Trophoblast cell (in vitro differentiated cells and primary cell): ENCODE data around the gene MMP17. TPM values are rescaled to one million over a fixed set of nuclear protein-coding genes. Genes with fewer than 3 reads are reported as not detected.

ENCODE experiments used
- DNase-seq, 2 donors: peaks; one replicate each; pipeline ENCODE4 v3.0.0-alpha.2; 2016
- H2AFZ ChIP-seq: 2 replicates; pipeline ENCODE4 v1.6.1; 2013; ENCODE audit warnings: low read length, moderate library complexity, mild to moderate bottlenecking; ENCODE audit not compliant: insufficient read depth, poor library complexity
- H2AK5ac ChIP-seq: 2 replicates; pipeline ENCODE4 v1.6.1; 2013; ENCODE audit warnings: mild to moderate bottlenecking, low read length
- H2BK120ac ChIP-seq: 2 replicates; pipeline ENCODE4 v1.6.1; 2013; ENCODE audit warnings: low read length, mild to moderate bottlenecking, moderate library complexity; ENCODE audit not compliant: insufficient read depth, poor library complexity
- H2BK12ac ChIP-seq: 2 replicates; pipeline ENCODE4 v1.6.1; 2013; ENCODE audit warnings: mild to moderate bottlenecking, low read length, moderate library complexity
- H2BK5ac ChIP-seq: 2 replicates; pipeline ENCODE4 v1.6.1; 2013; ENCODE audit warnings: low read length, low read depth, moderate library complexity, mild to moderate bottlenecking; ENCODE audit not compliant: poor library complexity
- H3K14ac ChIP-seq: 2 replicates; pipeline ENCODE4 v1.6.1; 2013; ENCODE audit warnings: mild to moderate bottlenecking, low read length
- H3K18ac ChIP-seq: 2 replicates; pipeline ENCODE4 v1.6.1; 2013; ENCODE audit warnings: mild to moderate bottlenecking, low read length
- H3K23ac ChIP-seq: 2 replicates; pipeline ENCODE4 v1.6.1; 2013; ENCODE audit warnings: low read length
- H3K27ac ChIP-seq: 2 replicates; pipeline ENCODE4 v1.5.1; 2013; ENCODE audit warnings: low read depth, mild to moderate bottlenecking, inconsistent platforms, low read length, moderate library complexity
- H3K27me3 ChIP-seq: 2 replicates; pipeline ENCODE4 v1.6.1; 2013; ENCODE audit warnings: inconsistent platforms, mild to moderate bottlenecking, low read length, moderate library complexity; ENCODE audit not compliant: insufficient read depth
- H3K36me3 ChIP-seq, 2 experiments: 1 replicate in 1 of 2; 2 replicates in 1 of 2; pipeline ENCODE4 v1.6.1; 2013; ENCODE audit warnings: low read length in 2 of 2, mild to moderate bottlenecking in 2 of 2, moderate library complexity in 1 of 2; ENCODE audit not compliant: insufficient read depth in 2 of 2, control insufficient read depth in 1 of 2
- H3K4ac ChIP-seq: 2 replicates; pipeline ENCODE4 v1.6.1; 2013; ENCODE audit warnings: low read depth, mild to moderate bottlenecking, low read length, moderate library complexity
- H3K4me1 ChIP-seq, 2 experiments: 1 replicate in 1 of 2; 2 replicates in 1 of 2; pipeline ENCODE4 v1.6.1; 2013; ENCODE audit warnings: low read length in 2 of 2, mild to moderate bottlenecking in 2 of 2, moderate library complexity in 1 of 2; ENCODE audit not compliant: insufficient read depth in 2 of 2, control insufficient read depth in 1 of 2
- H3K4me2 ChIP-seq: 2 replicates; pipeline ENCODE4 v1.6.1; 2013; ENCODE audit warnings: inconsistent platforms, mild to moderate bottlenecking, low read length, moderate library complexity
- H3K4me3 ChIP-seq: 2 replicates; pipeline ENCODE4 v1.5.1; 2013; ENCODE audit warnings: mild to moderate bottlenecking, low read depth, low read length, inconsistent platforms
- H3K79me1 ChIP-seq: one replicate; pipeline ENCODE4 v1.6.1; 2013; ENCODE audit warnings: low read length
- H3K79me2 ChIP-seq: 2 replicates; pipeline ENCODE4 v1.6.1; 2013; ENCODE audit warnings: low read length, mild to moderate bottlenecking; ENCODE audit not compliant: control insufficient read depth, insufficient read depth, poor library complexity
- H3K9ac ChIP-seq: 2 replicates; pipeline ENCODE4 v1.6.1; 2013; ENCODE audit warnings: mild to moderate bottlenecking, low read length
- H3K9me3 ChIP-seq: 2 replicates; pipeline ENCODE4 v1.6.1; 2013; ENCODE audit warnings: low read depth, mild to moderate bottlenecking, control low read depth, inconsistent platforms, low read length; ENCODE audit not compliant: insufficient read depth
- H4K12ac ChIP-seq: 2 replicates; pipeline ENCODE4 v1.6.1; 2013; ENCODE audit warnings: low read depth, mild to moderate bottlenecking, low read length, moderate library complexity
- H4K8ac ChIP-seq: 2 replicates; pipeline ENCODE4 v1.6.1; 2013; ENCODE audit warnings: low read depth, mild to moderate bottlenecking, low read length, moderate library complexity
- H4K91ac ChIP-seq: one replicate; pipeline ENCODE4 v1.6.1; 2013; ENCODE audit warnings: low read depth, mild to moderate bottlenecking, low read length, moderate library complexity
- WGBS: extraction: QIAGEN DNeasy Blood & Tissue Kit; methylation state at CpG from one replicate; pipeline ENCODE4 v1.1.7; 2013; ENCODE audit warnings: missing lambda C conversion rate; ENCODE audit not compliant: insufficient read length, insufficient coverage; ENCODE audit errors: extremely low coverage; 5-methylcytosine and 5-hydroxymethylcytosine counted together
- polyA plus RNA-seq: library from polyadenylated mRNA; stranded (reverse); fragments of 200-250 nt; gene quantifications from 2 replicates; pipeline ENCODE4 v1.2.3, GENCODE V29; 2013

The MMP17 gene
- polyA plus RNA-seq, result 12.7 and 12.8 TPM in 2 replicates

GRCh38 chr12:131827961-131828534, at the start of gene MMP17:
TSS of gene MMP17 (plus strand) at chr12:131828393. CDS start at chr12:131828495, 102 bp downstream.
- Histone ChIP-seq H4K12ac (peak within 1 kb of the TSS; percentile 27), H3K9ac (no peak within 1 kb of the TSS), H3K4ac (peak within 1 kb of the TSS; percentile 44), H3K4me2 (peak within 1 kb of the TSS; percentile 77), H3K14ac (peak within 1 kb of the TSS; percentile 36), H2BK5ac (no peak within 1 kb of the TSS), H4K91ac (peak within 1 kb of the TSS; percentile 52), H2AK5ac (no peak within 1 kb of the TSS), H3K79me2 (peaks cover 6% of the 10 kb centered on the region), H3K4me3 (peak within 1 kb of the TSS; percentile 62), H3K79me1 (peaks cover 8% of the 10 kb centered on the region), H3K18ac (peak within 1 kb of the TSS; percentile 22), H3K27me3 (no peaks in the 10 kb centered on the region), H4K8ac (peak within 1 kb of the TSS; percentile 8), H2BK12ac (no peak within 1 kb of the TSS), H3K36me3 (no peaks in the 10 kb centered on the region), H3K27ac (no peak within 1 kb of the TSS), H3K4me1 (peaks cover 17 to 25% of the 10 kb centered on the region in 2 experiments), H2BK120ac (peak within 1 kb of the TSS; percentile 1), H2AFZ (peak within 1 kb of the TSS; percentile 81), H3K23ac (no peak within 1 kb of the TSS), H3K9me3 (peaks cover 2% of the 10 kb centered on the region)
- DNase-seq, result peak in 1 of 2 donors; percentile 20
- no CpG with 5 or more reads among the region's 86 CpGs for WGBS

- H3K79me2 ChIP-seq, result no peaks in the 10 kb centered on the region
Observed at GRCh38 chr12:131779027-131779426, 49.2 kb upstream of the MMP17 start.

GRCh38 chr12:131782061-131782460, 46.1 kb upstream of the MMP17 start:
- Histone ChIP-seq H4K91ac (no peak overlapping the region), H3K27ac (no peak overlapping the region), H3K14ac (no peak overlapping the region), H3K18ac (no peak overlapping the region), H3K4ac (no peak overlapping the region), H3K9ac (no peak overlapping the region), H3K4me2 (no peak overlapping the region), H4K12ac (no peak overlapping the region), H3K4me1 (peaks cover 4 to 5% of the 10 kb centered on the region in 2 experiments), H3K36me3 (peaks cover 31 to 44% of the 10 kb centered on the region in 2 experiments), H2AK5ac (no peak overlapping the region), H3K4me3 (no peak overlapping the region), H3K9me3 (no peaks in the 10 kb centered on the region), H2BK5ac (no peak overlapping the region), H2AFZ (no peak overlapping the region), H3K27me3 (no peaks in the 10 kb centered on the region), H3K79me2 (no peaks in the 10 kb centered on the region), H3K23ac (no peak overlapping the region), H2BK120ac (no peak overlapping the region), H4K8ac (no peak overlapping the region), H2BK12ac (no peak overlapping the region), H3K79me1 (no peaks in the 10 kb centered on the region)
- no peak for DNase-seq
- no CpG with 5 or more reads among the region's 2 CpGs for WGBS

More at GRCh38 chr12:131779027-131779426, 49.2 kb upstream of the MMP17 start:
- Histone ChIP-seq H3K9me3 (no peaks in the 10 kb centered on the region), H4K91ac (no peak overlapping the region), H3K27ac (no peak overlapping the region), H3K79me1 (no peaks in the 10 kb centered on the region), H3K4me2 (no peak overlapping the region), H3K4ac (no peak overlapping the region), H3K14ac (no peak overlapping the region), H2BK120ac (no peak overlapping the region), H3K4me3 (no peak overlapping the region), H4K12ac (no peak overlapping the region), H3K36me3 (peaks cover 25 to 42% of the 10 kb centered on the region in 2 experiments), H4K8ac (no peak overlapping the region), H2BK12ac (no peak overlapping the region), H3K4me1 (peaks cover 3% of the 10 kb centered on the region in 2 experiments), H2AK5ac (no peak overlapping the region), H2AFZ (no peak overlapping the region), H2BK5ac (no peak overlapping the region), H3K9ac (no peak overlapping the region), H3K18ac (no peak overlapping the region), H3K23ac (no peak overlapping the region), H3K27me3 (no peaks in the 10 kb centered on the region)
- DNase-seq, result no peak
- 100% methylated on average over 6 of the region's 23 CpGs for WGBS

- no peak overlapping the region for H3K14ac ChIP-seq
- H3K23ac ChIP-seq, result no peak overlapping the region
- H3K36me3 ChIP-seq, result peaks cover 37 to 47% of the 10 kb centered on the region in 2 experiments
- no peak overlapping the region for H4K12ac ChIP-seq
- no peak overlapping the region for H2AK5ac ChIP-seq
- no peak overlapping the region for H4K8ac ChIP-seq
- H3K9ac ChIP-seq, result no peak overlapping the region
- H3K4ac ChIP-seq, result no peak overlapping the region
- no peaks in the 10 kb centered on the region for H3K9me3 ChIP-seq
- H4K91ac ChIP-seq, result no peak overlapping the region
- H3K79me1 ChIP-seq, result no peaks in the 10 kb centered on the region
- H2BK120ac ChIP-seq, result no peak overlapping the region
- peaks cover 4 to 7% of the 10 kb centered on the region in 2 experiments for H3K4me1 ChIP-seq
- H3K4me3 ChIP-seq, result no peak overlapping the region
- no peak overlapping the region for H2AFZ ChIP-seq
- no peaks in the 10 kb centered on the region for H3K27me3 ChIP-seq
- no peaks in the 10 kb centered on the region for H3K79me2 ChIP-seq
- DNase-seq, result peak; percentile 10 to 20
- H3K18ac ChIP-seq, result no peak overlapping the region
- H2BK12ac ChIP-seq, result no peak overlapping the region
- H2BK5ac ChIP-seq, result no peak overlapping the region
- WGBS, result 90% methylated on average over 1 of the region's 10 CpGs
- H3K4me2 ChIP-seq, result peak overlapping the region; percentile 27
- H3K27ac ChIP-seq, result peak overlapping the region; percentile 16
Observed at GRCh38 chr12:131783915-131784541, 44.2 kb upstream of the MMP17 start.
